Measurements from ENCODE around the gene IL17REL. TPM values are rescaled to one million over a fixed set of nuclear protein-coding genes. Genes with fewer than 3 reads are reported as not detected.

Gene IL17REL
- total RNA-seq, 3 donors from 2014 or later, result 0.09 to 0.43 TPM; not detected in 1

DNA sequence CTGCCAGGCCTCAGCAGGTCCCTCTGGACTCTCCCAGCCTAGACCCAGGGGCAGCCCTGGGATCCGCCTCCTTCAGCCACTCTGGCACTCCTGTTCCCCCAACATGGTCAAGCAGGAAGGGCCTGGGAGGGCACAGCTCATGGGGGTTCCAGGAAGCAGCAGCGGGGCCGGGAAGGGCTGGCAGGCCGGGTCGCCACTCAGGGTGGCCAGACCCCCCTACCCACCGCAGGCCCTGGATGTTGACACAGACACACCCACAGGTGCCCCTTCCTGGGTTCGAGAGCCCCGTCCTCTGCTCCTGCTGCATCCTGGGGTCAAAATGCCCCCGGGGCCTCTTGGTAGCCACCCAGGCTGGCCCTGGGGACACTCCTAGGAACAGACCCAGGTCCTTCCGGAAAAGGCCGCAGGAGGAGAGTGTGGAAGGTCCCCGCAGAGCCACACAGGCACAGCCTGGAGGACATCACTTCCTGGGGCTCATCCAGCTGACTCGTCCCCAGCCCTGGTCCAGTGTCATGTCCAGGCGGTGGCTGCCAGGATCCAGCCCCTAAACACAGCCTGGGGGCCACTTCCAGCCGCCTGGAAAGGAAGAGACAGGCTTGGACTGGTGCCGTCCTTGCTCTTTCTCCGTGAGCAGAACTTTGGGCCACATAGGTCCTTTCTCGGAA lies 58.8 kb downstream of the IL17REL start:
- Histone ChIP-seq H3K9me3 (no peaks in the 10 kb centered on the region), H3K36me3 (ENCODE audit: low read depth) (no peaks in the 10 kb centered on the region), H3K4me3 (no peak overlapping the region), H3K4me1 (ENCODE audit: low read depth) (peaks cover 38% of the 10 kb centered on the region)
- DNase-seq (peak in 1 of 3 donors; percentile 52), ATAC-seq (no peak)
- intact Hi-C loops (cut with DNase I, micrococcal nuclease), result no loop called here
- TF ChIP-seq, protein P1, sequence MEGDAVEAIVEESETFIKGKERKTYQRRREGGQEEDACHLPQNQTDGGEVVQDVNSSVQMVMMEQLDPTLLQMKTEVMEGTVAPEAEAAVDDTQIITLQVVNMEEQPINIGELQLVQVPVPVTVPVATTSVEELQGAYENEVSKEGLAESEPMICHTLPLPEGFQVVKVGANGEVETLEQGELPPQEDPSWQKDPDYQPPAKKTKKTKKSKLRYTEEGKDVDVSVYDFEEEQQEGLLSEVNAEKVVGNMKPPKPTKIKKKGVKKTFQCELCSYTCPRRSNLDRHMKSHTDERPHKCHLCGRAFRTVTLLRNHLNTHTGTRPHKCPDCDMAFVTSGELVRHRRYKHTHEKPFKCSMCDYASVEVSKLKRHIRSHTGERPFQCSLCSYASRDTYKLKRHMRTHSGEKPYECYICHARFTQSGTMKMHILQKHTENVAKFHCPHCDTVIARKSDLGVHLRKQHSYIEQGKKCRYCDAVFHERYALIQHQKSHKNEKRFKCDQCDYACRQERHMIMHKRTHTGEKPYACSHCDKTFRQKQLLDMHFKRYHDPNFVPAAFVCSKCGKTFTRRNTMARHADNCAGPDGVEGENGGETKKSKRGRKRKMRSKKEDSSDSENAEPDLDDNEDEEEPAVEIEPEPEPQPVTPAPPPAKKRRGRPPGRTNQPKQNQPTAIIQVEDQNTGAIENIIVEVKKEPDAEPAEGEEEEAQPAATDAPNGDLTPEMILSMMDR (IDR thresholded peaks at IDR 0.05), result no peak

DNA sequence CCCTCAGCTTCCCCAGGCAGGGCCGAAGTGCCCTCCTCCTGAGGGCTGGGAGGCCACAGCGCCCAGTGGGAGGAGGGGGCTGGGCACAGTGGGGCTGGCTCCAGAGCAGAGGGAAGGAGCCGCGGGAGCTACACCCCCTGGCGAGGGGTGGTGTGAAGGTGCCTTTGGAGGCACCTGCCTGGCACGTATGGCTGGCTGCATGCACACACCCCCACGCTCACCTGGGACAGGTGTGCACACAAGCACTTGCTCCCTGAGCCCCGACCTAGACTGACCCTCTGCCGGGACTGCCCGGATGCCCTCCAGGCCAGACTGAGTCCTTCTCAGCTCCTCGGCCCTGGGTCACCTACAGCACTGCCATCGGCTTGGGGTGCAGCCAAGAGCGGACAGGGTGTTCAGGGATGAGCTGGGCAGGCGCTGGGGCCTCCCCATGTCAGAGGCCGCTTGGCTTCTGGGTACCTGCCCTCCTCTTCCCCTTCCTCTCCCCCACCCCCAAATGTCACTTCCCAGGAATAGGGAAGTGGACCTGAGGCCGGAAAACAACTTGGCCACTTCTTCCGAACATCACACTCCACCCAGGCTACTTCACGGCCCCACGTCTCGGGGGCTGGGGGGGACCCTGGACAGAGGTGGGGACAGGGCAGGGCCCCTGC lies 59.4 kb downstream of the IL17REL start:
- TF ChIP-seq, protein P1 (IDR thresholded peaks at IDR 0.05), result no peak
- H3K9me3 ChIP-seq, result no peaks in the 10 kb centered on the region
- H3K4me3 ChIP-seq, result no peak overlapping the region
- H3K36me3 ChIP-seq (ENCODE audit: low read depth), result no peaks in the 10 kb centered on the region
- no peak for DNase-seq
- ATAC-seq, result no peak
- intact Hi-C loops (cut with DNase I, micrococcal nuclease), result no loop called here
- H3K4me1 ChIP-seq (ENCODE audit: low read depth), result peaks cover 38% of the 10 kb centered on the region

DNA sequence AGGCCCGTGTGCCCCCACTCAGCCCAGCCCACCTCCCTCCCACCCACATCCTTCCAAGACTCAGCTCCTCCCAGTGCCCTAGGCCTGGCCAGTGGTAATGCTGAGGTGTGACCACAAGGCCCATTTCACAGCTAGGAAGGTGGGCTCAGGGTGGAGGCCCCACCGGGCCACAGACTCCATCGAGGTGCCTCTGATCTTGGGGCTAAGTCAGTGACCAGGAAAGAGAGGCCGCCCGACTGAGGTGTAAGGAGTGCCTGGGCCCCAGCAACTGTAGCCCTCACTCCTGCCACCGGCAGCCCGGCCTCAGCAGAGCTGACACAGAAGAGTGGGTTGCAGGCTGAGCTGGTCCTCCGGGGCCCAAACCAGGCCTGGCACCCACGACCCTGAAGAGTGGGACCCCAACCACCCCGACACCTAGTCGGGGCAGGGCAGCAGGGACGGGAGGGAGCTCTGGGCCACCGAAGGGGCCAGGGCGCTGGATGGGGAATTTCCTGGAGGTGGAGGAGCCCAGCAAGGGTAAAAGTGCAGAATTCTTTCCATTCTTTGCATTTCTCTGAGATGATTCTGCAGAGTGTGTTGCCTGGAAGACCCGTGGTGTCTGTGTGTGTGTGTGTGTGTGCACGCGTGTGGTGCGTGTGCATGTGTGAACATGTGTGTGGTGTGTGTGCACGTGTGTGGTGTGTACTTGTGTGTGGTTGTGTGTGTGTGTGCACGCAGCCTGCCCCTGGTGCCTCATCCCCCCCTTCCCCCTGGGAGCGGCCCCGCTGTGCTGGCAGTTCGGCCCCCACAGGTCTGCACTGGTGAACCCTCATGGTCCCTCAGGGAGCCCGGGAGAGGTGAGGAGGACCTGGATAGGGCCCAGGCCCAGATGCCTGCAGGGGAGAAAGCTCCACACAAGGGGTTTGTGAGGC lies 60.3 kb downstream of the IL17REL start:
- Histone ChIP-seq H3K36me3 (ENCODE audit: low read depth) (no peaks in the 10 kb centered on the region), H3K9me3 (no peaks in the 10 kb centered on the region), H3K4me3 (no peak overlapping the region), H3K4me1 (ENCODE audit: low read depth) (peaks cover 31% of the 10 kb centered on the region)
- TF ChIP-seq, protein P1 (IDR thresholded peaks at IDR 0.05), result no peak
- DNase-seq (no peak), ATAC-seq (no peak)
- intact Hi-C loops (cut with DNase I, micrococcal nuclease), result no loop called here

DNA sequence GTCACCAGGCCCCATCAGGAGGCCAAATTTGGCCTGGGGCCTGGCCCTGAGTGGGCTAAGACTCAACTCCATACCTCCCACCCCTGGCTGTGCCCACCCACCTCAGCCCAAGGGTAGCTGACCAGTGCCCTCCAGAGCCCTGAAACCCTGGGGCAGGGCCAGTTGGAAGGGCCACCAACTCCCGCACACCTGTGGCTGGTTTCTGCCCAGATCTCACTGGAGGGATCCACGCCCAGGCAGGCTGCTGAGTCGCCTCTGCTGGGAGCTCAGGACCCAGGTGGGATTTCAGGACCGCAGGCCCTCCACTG lies 60.9 kb downstream of the IL17REL start:
- H3K4me3 ChIP-seq, result no peak overlapping the region
- intact Hi-C loops (cut with DNase I, micrococcal nuclease), result no loop called here
- TF ChIP-seq, protein P1 (IDR thresholded peaks at IDR 0.05), result no peak
- ATAC-seq (no peak), DNase-seq (no peak)
- peaks cover 34% of the 10 kb centered on the region for H3K4me1 ChIP-seq (ENCODE audit: low read depth)
- no peaks in the 10 kb centered on the region for H3K9me3 ChIP-seq
- no peaks in the 10 kb centered on the region for H3K36me3 ChIP-seq (ENCODE audit: low read depth)

DNA sequence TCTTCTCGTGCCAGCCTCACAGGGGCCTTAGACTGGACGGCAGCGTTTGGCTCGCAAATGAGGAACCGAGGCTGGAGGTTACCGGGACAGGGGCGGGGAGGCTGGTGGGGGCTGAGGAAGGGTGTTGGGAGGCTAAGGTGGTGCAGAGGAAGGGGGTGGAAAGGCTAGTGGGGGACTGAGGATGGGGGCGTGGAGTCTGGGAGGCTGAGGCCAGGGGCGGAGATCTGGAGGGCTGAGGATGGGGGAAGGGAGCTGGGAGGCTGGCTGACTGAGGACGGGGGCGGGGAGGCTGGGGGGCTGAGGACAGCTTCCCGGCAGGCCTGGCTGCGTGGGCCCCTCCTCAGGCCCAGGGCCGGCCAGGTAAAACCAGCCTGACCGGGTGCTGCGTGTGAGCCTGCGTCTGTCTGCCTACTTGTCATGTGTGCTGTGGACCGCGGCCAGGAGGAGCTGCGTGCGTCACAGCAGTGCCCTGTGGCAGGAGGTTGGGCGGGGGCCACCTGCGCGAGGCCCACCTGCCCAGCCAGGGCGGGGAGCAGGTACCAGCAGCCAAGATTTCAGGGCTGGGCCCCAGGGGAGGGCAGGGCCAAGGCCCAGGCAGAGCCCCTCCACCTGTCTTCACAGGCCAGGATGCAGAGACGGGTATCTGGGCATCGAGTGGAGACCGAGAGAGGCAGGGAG lies 61.4 kb downstream of the IL17REL start:
- intact Hi-C loops (cut with DNase I, micrococcal nuclease), result no loop called here
- H3K36me3 ChIP-seq (ENCODE audit: low read depth), result no peaks in the 10 kb centered on the region
- DNase-seq, result peak; percentile 93 to 96 (median 95)
- TF ChIP-seq, protein P1 (IDR thresholded peaks at IDR 0.05), result no peak
- ATAC-seq, result peak; percentile 53
- H3K4me1 ChIP-seq (ENCODE audit: low read depth), result peaks cover 39% of the 10 kb centered on the region
- H3K9me3 ChIP-seq, result no peaks in the 10 kb centered on the region
- no peak overlapping the region for H3K4me3 ChIP-seq
